ENCODE results near the gene MYEOV. TPM values are rescaled to one million over a fixed set of nuclear protein-coding genes. Genes with fewer than 3 reads are reported as not detected.
A peak's percentile ranks its signal among the peaks of the same experiment; 100 is the strongest.

MYEOV gene
- polyA plus RNA-seq, 3 donors = 0.03 TPM; not detected in 2

DNA sequence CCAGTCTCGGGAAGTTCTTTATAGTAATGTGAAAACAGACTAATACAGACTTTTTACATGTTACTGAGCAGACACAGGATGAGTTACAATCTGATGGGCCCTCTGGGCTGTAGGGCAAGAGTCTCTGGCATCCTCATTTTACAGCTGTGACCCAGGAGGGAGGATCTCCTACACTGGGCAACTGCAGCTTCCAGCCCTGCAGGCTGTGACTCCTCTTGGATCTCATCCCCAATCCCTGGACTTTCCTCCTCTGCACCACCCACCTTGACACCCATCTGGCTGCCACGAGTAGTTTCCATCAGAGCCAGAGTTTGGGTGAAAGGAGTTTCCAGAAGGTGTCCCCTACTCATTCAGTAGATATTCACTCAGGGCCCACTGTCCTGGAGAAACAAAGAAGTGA lies 48.9 kb upstream of the MYEOV start:
- intact Hi-C loops (cut with micrococcal nuclease) = no loop called here
- Histone ChIP-seq H3K27me3 (ENCODE audit: control insufficient read depth in 2 of 2, insufficient read depth in 2 of 2, low read length in 2 of 2) (no peaks in the 10 kb centered on the region), H3K79me2 (ENCODE audit: insufficient read depth, low read length) (no peaks in the 10 kb centered on the region), H3K9me3 (replicated peaks in 1 of 2; ENCODE audit: control insufficient read depth in 1 of 2, insufficient read depth in 1 of 2, low read length in 2 of 2) (no peaks in the 10 kb centered on the region), H3K4me3 (replicated peaks in 1 of 3; ENCODE audit: low read depth in 2 of 3, low read length in 3 of 3) (no peak overlapping the region), H3K27ac (ENCODE audit: low read depth in 1 of 2, low read length in 2 of 2) (no peak overlapping the region), H3K9ac (ENCODE audit: insufficient read depth, low read length, poor library complexity, severe bottlenecking) (no peak overlapping the region), H3K4me2 (replicated peaks; ENCODE audit: extremely low read depth, low read length, poor library complexity, severe bottlenecking) (no peak overlapping the region), H2AFZ (ENCODE audit: insufficient read depth, low read depth, low read length, poor library complexity, severe bottlenecking) (no peak overlapping the region), H4K20me1 (ENCODE audit: insufficient read depth, low read length) (no peaks in the 10 kb centered on the region), H3K36me3 (replicated peaks in 1 of 2; ENCODE audit: control insufficient read depth in 1 of 2, insufficient read depth in 2 of 2, low read length in 2 of 2) (no peaks in the 10 kb centered on the region), H3K4me1 (ENCODE audit: control insufficient read depth in 1 of 2, insufficient read depth in 2 of 2, low read length in 2 of 2) (peaks cover 4 to 9% of the 10 kb centered on the region in 2 donors)
- WGBS (ENCODE audit: insufficient coverage) = no CpG with 5 or more reads among the region's 2 CpGs
- no peak for DNase-seq
- H3K4me1 Mint-ChIP-seq = peaks cover 10% of the 10 kb centered on the region
- peaks cover 7 to 12% (median 9%) of the 10 kb centered on the region in 3 donors for H3K27me3 Mint-ChIP-seq (ENCODE audit: low read depth in 3 of 3)
- TF ChIP-seq, protein P1, sequence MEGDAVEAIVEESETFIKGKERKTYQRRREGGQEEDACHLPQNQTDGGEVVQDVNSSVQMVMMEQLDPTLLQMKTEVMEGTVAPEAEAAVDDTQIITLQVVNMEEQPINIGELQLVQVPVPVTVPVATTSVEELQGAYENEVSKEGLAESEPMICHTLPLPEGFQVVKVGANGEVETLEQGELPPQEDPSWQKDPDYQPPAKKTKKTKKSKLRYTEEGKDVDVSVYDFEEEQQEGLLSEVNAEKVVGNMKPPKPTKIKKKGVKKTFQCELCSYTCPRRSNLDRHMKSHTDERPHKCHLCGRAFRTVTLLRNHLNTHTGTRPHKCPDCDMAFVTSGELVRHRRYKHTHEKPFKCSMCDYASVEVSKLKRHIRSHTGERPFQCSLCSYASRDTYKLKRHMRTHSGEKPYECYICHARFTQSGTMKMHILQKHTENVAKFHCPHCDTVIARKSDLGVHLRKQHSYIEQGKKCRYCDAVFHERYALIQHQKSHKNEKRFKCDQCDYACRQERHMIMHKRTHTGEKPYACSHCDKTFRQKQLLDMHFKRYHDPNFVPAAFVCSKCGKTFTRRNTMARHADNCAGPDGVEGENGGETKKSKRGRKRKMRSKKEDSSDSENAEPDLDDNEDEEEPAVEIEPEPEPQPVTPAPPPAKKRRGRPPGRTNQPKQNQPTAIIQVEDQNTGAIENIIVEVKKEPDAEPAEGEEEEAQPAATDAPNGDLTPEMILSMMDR (IDR thresholded peaks at IDR 0.05) = no peak
- H3K9me3 Mint-ChIP-seq = peaks cover 0 to 2% (median 0%) of the 10 kb centered on the region in 7 donors
- H3K36me3 Mint-ChIP-seq = no peaks in the 10 kb centered on the region
- no peak overlapping the region for H3K4me3 Mint-ChIP-seq
- H3K27ac Mint-ChIP-seq = no peak overlapping the region

DNA sequence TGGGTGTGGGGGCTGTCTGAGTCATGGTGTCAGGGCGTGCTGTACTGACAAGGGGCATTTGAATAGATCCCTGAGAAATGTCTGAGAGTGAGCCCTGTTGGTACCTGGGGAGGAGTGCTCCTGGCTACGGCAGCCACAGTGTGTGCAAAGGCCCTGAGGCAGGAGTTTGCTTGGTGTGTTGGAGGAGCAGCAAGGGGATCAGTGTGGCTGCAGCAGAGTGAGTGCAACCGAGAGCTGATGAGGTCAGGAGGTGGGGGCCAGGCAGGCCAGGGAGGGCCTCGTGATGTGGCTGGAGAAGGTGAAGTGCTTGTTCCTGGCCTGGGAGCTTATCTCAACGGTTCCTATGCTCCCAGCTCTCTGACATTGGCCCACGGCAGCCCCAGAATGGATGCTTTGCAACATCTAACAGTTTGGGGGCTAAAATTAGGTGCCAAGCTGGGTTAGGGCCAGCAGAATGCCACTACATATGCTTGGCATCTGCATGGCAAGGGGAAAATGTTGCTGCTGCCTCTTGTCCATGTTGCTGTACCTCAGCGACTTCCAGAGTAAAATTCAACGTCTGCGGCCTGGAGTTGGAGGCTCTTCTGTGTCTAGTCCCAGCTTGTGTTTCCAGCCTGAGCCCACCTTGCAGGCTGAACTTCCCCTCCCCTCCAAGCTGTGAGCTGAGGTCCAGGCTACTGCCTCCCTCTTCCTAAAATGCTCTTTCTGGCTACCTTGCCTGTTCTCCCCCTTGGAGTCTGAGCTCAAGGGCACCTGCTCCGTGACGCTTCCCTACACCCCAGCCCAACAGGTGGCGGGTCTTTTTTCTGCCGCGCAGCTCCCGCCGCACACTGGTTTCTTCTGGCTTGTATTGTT lies 48.2 kb upstream of the MYEOV start:
- TF ChIP-seq, protein P1 (IDR thresholded peaks at IDR 0.05) = no peak
- Histone ChIP-seq H3K27ac (ENCODE audit: low read depth in 1 of 2, low read length in 2 of 2) (no peak overlapping the region), H3K79me2 (ENCODE audit: insufficient read depth, low read length) (no peaks in the 10 kb centered on the region), H3K4me2 (replicated peaks; ENCODE audit: extremely low read depth, low read length, poor library complexity, severe bottlenecking) (no peak overlapping the region), H3K36me3 (replicated peaks in 1 of 2; ENCODE audit: control insufficient read depth in 1 of 2, insufficient read depth in 2 of 2, low read length in 2 of 2) (no peaks in the 10 kb centered on the region), H3K9me3 (replicated peaks in 1 of 2; ENCODE audit: control insufficient read depth in 1 of 2, insufficient read depth in 1 of 2, low read length in 2 of 2) (no peaks in the 10 kb centered on the region), H3K9ac (ENCODE audit: insufficient read depth, low read length, poor library complexity, severe bottlenecking) (no peak overlapping the region), H4K20me1 (ENCODE audit: insufficient read depth, low read length) (no peaks in the 10 kb centered on the region), H3K4me3 (replicated peaks in 1 of 3; ENCODE audit: low read depth in 2 of 3, low read length in 3 of 3) (no peak overlapping the region), H2AFZ (ENCODE audit: insufficient read depth, low read depth, low read length, poor library complexity, severe bottlenecking) (no peak overlapping the region), H3K4me1 (ENCODE audit: control insufficient read depth in 1 of 2, insufficient read depth in 2 of 2, low read length in 2 of 2) (peaks cover 4 to 9% of the 10 kb centered on the region in 2 donors), H3K27me3 (ENCODE audit: control insufficient read depth in 2 of 2, insufficient read depth in 2 of 2, low read length in 2 of 2) (no peaks in the 10 kb centered on the region)
- Mint-ChIP-seq H3K9me3 (peaks cover 0 to 2% (median 0%) of the 10 kb centered on the region in 7 donors), H3K4me1 (peaks cover 10% of the 10 kb centered on the region), H3K4me3 (no peak overlapping the region), H3K36me3 (no peaks in the 10 kb centered on the region), H3K27ac (peak overlapping the region in 1 of 7 donors; percentile 50), H3K27me3 (ENCODE audit: low read depth in 3 of 3) (peaks cover 7 to 9% (median 9%) of the 10 kb centered on the region in 3 donors)
- WGBS (ENCODE audit: insufficient coverage) = 89% methylated on average over 7 of the region's 16 CpGs
- DNase-seq = no peak
- intact Hi-C loops (cut with micrococcal nuclease) = no loop called here
